PFSK-1 (cell line): ENCODE data around the gene DEGS1.

ENCODE experiments used
- FOXP2 ChIP-seq: optimal IDR thresholded peaks from 2 replicates; pipeline ENCODE3; 2011; ENCODE audit warnings: borderline replicate concordance, control low read depth, inconsistent platforms; ENCODE audit not compliant: insufficient read depth; ENCODE audit errors: extremely low read length, extremely low read depth
- POLR2AphosphoS5 ChIP-seq: IDR thresholded peaks from 2 replicates; pipeline ENCODE4 v1.6.1; 2012; ENCODE audit warnings: low read depth, mild to moderate bottlenecking, control low read depth, low read length, moderate library complexity
- REST ChIP-seq, 2 experiments: IDR thresholded peaks; 2 replicates each; pipeline versions ENCODE4 v1.6.1 to v1.8.0; 2011 to 2012; ENCODE audit warnings: low read depth in 2 of 2, low read length in 2 of 2, control low read depth in 1 of 2, inconsistent platforms in 1 of 2, mild to moderate bottlenecking in 1 of 2, moderate library complexity in 1 of 2; ENCODE audit not compliant: insufficient read depth in 1 of 2
- SIN3A ChIP-seq: IDR thresholded peaks from 2 replicates; pipeline ENCODE4 v1.6.1; 2012; ENCODE audit warnings: mild to moderate bottlenecking, low read length, moderate library complexity, borderline replicate concordance; ENCODE audit not compliant: insufficient read depth
- TAF1 ChIP-seq: IDR thresholded peaks from 2 replicates; pipeline ENCODE4 v1.6.1; 2012; ENCODE audit warnings: low read length, control low read depth, borderline replicate concordance; ENCODE audit not compliant: insufficient read depth

Gene DEGS1

GRCh38 chr1:224162768-224163167 lies 20.3 kb upstream of the DEGS1 start:
- TF ChIP-seq POLR2AphosphoS5 (no peak), SIN3A (no peak), FOXP2 (no peak), TAF1 (no peak), REST (IDR thresholded peaks at IDR 0.05; ENCODE audit: insufficient read depth in 1 of 2, low read depth in 2 of 2, low read length in 2 of 2) (no peak)

GRCh38 chr1:224163311-224163710 lies 19.7 kb upstream of the DEGS1 start:
- TF ChIP-seq TAF1 (no peak), POLR2AphosphoS5 (no peak), REST (IDR thresholded peaks at IDR 0.05; ENCODE audit: insufficient read depth in 1 of 2, low read depth in 2 of 2, low read length in 2 of 2) (no peak)

GRCh38 chr1:224168859-224169380 lies 14.1 kb upstream of the DEGS1 start:
- TF ChIP-seq FOXP2 = no peak
- no peak for TF ChIP-seq POLR2AphosphoS5
- TF ChIP-seq REST (IDR thresholded peaks at IDR 0.05; ENCODE audit: insufficient read depth in 1 of 2, low read depth in 2 of 2, low read length in 2 of 2) = no peak
- TF ChIP-seq SIN3A = no peak

- no peak for TF ChIP-seq FOXP2
- no peak for TF ChIP-seq REST (IDR thresholded peaks at IDR 0.05; ENCODE audit: insufficient read depth in 1 of 2, low read depth in 2 of 2, low read length in 2 of 2)
- no peak for TF ChIP-seq TAF1
- no peak for TF ChIP-seq POLR2AphosphoS5
- no peak for TF ChIP-seq SIN3A
These were observed 13.2 kb upstream of the DEGS1 start for GRCh38 chr1:224169718-224170270.

- TF ChIP-seq REST (IDR thresholded peaks at IDR 0.05; ENCODE audit: insufficient read depth in 1 of 2, low read depth in 2 of 2, low read length in 2 of 2) (no peak), SIN3A (no peak), POLR2AphosphoS5 (no peak), TAF1 (no peak), FOXP2 (no peak)
These were observed 12.7 kb upstream of the DEGS1 start for GRCh38 chr1:224170343-224170742.
